WTC11 (cell line): Measurements from ENCODE around the gene TIMMDC1.

Experiments used
- EMX1 ChIP-seq: fragments of 250-450 bp; sonication (Bioruptor Pico); IDR thresholded peaks from 2 replicates; pipeline ENCODE4 v1.8.0; 2021; ENCODE audit warnings: mild to moderate bottlenecking
- ESRRA ChIP-seq: sonication (generic); formaldehyde crosslinking; IDR thresholded peaks from 2 replicates; pipeline ENCODE4 v1.8.1; 2022; ENCODE audit warnings: mild to moderate bottlenecking, missing genetic modification reagents, borderline replicate concordance
- NFYB ChIP-seq: sonication (generic); formaldehyde crosslinking; conservative IDR thresholded peaks from 2 replicates; pipeline ENCODE4 v1.8.0; 2022; ENCODE audit warnings: low read depth, missing genetic modification reagents
- TF ChIP-seq, protein P1 (sequence below): sonication (generic); formaldehyde crosslinking; IDR thresholded peaks from 2 replicates; pipeline ENCODE4 v1.8.0; 2022; ENCODE audit warnings: mild to moderate bottlenecking, missing genetic modification reagents
- TF ChIP-seq, protein P2 (sequence below): fragments of 200-600 bp; IDR thresholded peaks from 2 replicates; pipeline ENCODE4 v1.8.0; 2022; ENCODE audit warnings: antibody characterized with exemption

DNA sequence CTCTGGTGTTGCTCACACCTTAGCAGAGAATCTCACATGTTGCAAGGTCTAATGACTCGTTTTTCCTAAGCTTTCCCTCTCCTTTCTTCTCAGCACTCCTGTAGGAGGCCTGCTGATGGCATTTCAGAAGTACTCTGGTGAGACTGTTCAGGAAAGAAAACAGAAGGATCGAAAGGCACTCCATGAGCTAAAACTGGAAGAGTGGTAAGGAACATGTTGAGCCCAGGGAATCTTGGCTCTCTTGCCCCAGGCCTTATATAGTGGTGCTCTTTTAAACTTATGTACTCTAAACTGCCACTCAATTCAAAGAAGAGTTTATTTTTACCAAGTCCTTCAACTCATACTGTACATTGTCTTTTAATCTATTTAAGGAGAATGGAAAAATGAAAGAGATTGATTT lies 18.8 kb downstream of the TIMMDC1 start:
- TF ChIP-seq, protein P1, sequence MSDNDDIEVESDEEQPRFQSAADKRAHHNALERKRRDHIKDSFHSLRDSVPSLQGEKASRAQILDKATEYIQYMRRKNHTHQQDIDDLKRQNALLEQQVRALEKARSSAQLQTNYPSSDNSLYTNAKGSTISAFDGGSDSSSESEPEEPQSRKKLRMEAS (CRISPR knock-in tag) = no peak
- TF ChIP-seq NFYB (CRISPR knock-in tag) (no peak), ESRRA (CRISPR knock-in tag) (no peak), EMX1 (no peak)
- TF ChIP-seq, protein P2, sequence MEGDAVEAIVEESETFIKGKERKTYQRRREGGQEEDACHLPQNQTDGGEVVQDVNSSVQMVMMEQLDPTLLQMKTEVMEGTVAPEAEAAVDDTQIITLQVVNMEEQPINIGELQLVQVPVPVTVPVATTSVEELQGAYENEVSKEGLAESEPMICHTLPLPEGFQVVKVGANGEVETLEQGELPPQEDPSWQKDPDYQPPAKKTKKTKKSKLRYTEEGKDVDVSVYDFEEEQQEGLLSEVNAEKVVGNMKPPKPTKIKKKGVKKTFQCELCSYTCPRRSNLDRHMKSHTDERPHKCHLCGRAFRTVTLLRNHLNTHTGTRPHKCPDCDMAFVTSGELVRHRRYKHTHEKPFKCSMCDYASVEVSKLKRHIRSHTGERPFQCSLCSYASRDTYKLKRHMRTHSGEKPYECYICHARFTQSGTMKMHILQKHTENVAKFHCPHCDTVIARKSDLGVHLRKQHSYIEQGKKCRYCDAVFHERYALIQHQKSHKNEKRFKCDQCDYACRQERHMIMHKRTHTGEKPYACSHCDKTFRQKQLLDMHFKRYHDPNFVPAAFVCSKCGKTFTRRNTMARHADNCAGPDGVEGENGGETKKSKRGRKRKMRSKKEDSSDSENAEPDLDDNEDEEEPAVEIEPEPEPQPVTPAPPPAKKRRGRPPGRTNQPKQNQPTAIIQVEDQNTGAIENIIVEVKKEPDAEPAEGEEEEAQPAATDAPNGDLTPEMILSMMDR = no peak
